HCT116 (cell line): ENCODE results near the gene KRTAP5-3. TPM values are rescaled to one million over a fixed set of nuclear protein-coding genes. Genes with fewer than 3 reads are reported as not detected.

Experiments used
- ATAC-seq: fragments of 200-7000 bp; cut with Tn5 transposase; 2 replicates; pipeline ENCODE4 v1.9.1; 2020; ENCODE audit warnings: mild to moderate bottlenecking, moderate library complexity
- BruUV-seq: library from RNA; stranded (reverse); fragments of 400-500 nt; replicated peaks from 2 replicates; lab custom pipeline; 2021; lab: Mats Ljungman, UMichigan
- CTCF ChIA-PET: fragments of 300-600 bp; sonication (Branson Sonifier 250); formaldehyde crosslinking; loops from one replicate; lab custom pipeline; 2021; ENCODE audit warnings: antibody characterized with exemption; lab: Charles Lee
- POLR2A ChIA-PET: fragments of 300-600, 350-600 bp; sonication (Branson Sonifier 250); formaldehyde crosslinking; loops from one replicate; lab custom pipeline; 2021; ENCODE audit warnings: antibody characterized with exemption; lab: Charles Lee
- RAD21 ChIA-PET, 2 experiments: fragments of 300-600 bp; sonication (Branson Sonifier 250); formaldehyde crosslinking; loops; one replicate each; lab custom pipeline; 2023; ENCODE audit warnings: low total read pairs in 2 of 2; ENCODE audit not compliant: uncharacterized antibody in 2 of 2, unreplicated experiment in 2 of 2, low non-redundant PET in 1 of 2; lab: Charles Lee
- DNase-seq: peaks from one replicate; pipeline ENCODE4 v3.0.0-alpha.2; 2010; ENCODE audit warnings: low read depth, low spot score
- H2AFZ ChIP-seq: fragments of 200-600 bp; shearing (Covaris generic), sonication (generic); 2 replicates; pipeline ENCODE4 v1.6.1; 2017; ENCODE audit warnings: low read depth, mixed run types, mixed read lengths, antibody characterized with exemption, low read length; ENCODE audit not compliant: poor library complexity, severe bottlenecking
- H3K27ac ChIP-seq: 2 replicates; pipeline ENCODE4 v1.5.1; 2012; ENCODE audit warnings: low read depth, low read length
- H3K27me3 ChIP-seq: fragments of 200-600 bp; sonication (generic); 2 replicates; pipeline ENCODE4 v1.6.1; 2016; ENCODE audit warnings: mixed run types, low read length, mixed read lengths; ENCODE audit not compliant: insufficient read depth
- H3K36me3 ChIP-seq, 2 experiments: fragments of 200-500 bp in 1 of 2; fragments of 200-600 bp in 1 of 2; sonication (Bioruptor generic) in 1 of 2; sonication (generic) in 1 of 2; 2 replicates each; pipeline versions ENCODE4 v1.5.1 to v1.6.1; 2014 to 2016; ENCODE audit warnings: low read length in 2 of 2, inconsistent platforms in 1 of 2, mixed read lengths in 1 of 2, mixed run types in 1 of 2; ENCODE audit not compliant: insufficient read depth in 2 of 2, control insufficient read depth in 1 of 2
- H3K4me1 ChIP-seq, 2 experiments: fragments of 200-600 bp in 1 of 2; sonication (generic) in 1 of 2; 2 replicates each; pipeline versions ENCODE4 v1.5.1 to v1.6.1; 2012 to 2017; ENCODE audit warnings: low read length in 2 of 2, inconsistent platforms in 1 of 2, mild to moderate bottlenecking in 1 of 2, mixed read lengths in 1 of 2, mixed run types in 1 of 2, moderate library complexity in 1 of 2; ENCODE audit not compliant: insufficient read depth in 2 of 2, control insufficient read depth in 1 of 2
- H3K4me2 ChIP-seq: fragments of 200-600 bp; sonication (generic); 2 replicates; pipeline ENCODE4 v1.6.1; 2017; ENCODE audit warnings: mixed run types, low read length, mixed read lengths
- H3K4me3 ChIP-seq, 2 experiments: fragments of 200-600 bp in 1 of 2; sonication (generic) in 1 of 2; replicated peaks in 1 of 2; 2 replicates each; pipeline ENCODE4 v1.5.1; 2011 to 2016; ENCODE audit warnings: low read length in 2 of 2, control low read depth in 1 of 2, low read depth in 1 of 2, mild to moderate bottlenecking in 1 of 2, mixed read lengths in 1 of 2, mixed run types in 1 of 2
- H3K79me2 ChIP-seq: fragments of 200-600 bp; sonication (generic); 2 replicates; pipeline ENCODE4 v1.6.1; 2017; ENCODE audit warnings: mild to moderate bottlenecking, mixed run types, low read length, moderate library complexity, mixed read lengths; ENCODE audit not compliant: insufficient read depth
- H3K9ac ChIP-seq: fragments of 200-600 bp; sonication (generic); 2 replicates; pipeline ENCODE4 v1.6.1; 2016; ENCODE audit warnings: low read length, mixed read lengths
- H3K9me2 ChIP-seq: fragments of 200-600 bp; sonication (generic), shearing (Covaris generic); 2 replicates; pipeline ENCODE4 v1.6.1; 2017; ENCODE audit warnings: mixed run types, mild to moderate bottlenecking, moderate library complexity; ENCODE audit not compliant: insufficient read depth
- H3K9me3 ChIP-seq, 2 experiments: fragments of 200-500 bp in 1 of 2; fragments of 200-600 bp in 1 of 2; sonication (Bioruptor generic) in 1 of 2; sonication (generic) in 1 of 2; 2 replicates each; pipeline ENCODE4 v1.6.1; 2014 to 2017; ENCODE audit warnings: low read length in 2 of 2, mixed read lengths in 2 of 2, inconsistent platforms in 1 of 2, low read depth in 1 of 2, mild to moderate bottlenecking in 1 of 2, mixed run types in 1 of 2, moderate library complexity in 1 of 2; ENCODE audit not compliant: control insufficient read depth in 1 of 2, insufficient read depth in 1 of 2
- H4K20me1 ChIP-seq: fragments of 200-600 bp; sonication (generic), shearing (Covaris generic); 2 replicates; pipeline ENCODE4 v1.6.1; 2017; ENCODE audit warnings: mixed run types, mild to moderate bottlenecking, moderate library complexity; ENCODE audit not compliant: insufficient read depth
- CBX3 ChIP-seq: IDR thresholded peaks from 2 replicates; pipeline ENCODE4 v1.6.1; 2012; ENCODE audit warnings: low read depth
- CEBPB ChIP-seq: IDR thresholded peaks from 2 replicates; pipeline ENCODE4 v1.6.1; 2012; ENCODE audit warnings: low read depth
- EGR1 ChIP-seq: IDR thresholded peaks from 2 replicates; pipeline ENCODE4 v1.6.1; 2012; ENCODE audit warnings: low read depth
- EZH2phosphoT487 ChIP-seq: fragments of 200-600 bp; IDR thresholded peaks from 2 replicates; pipeline ENCODE4 v1.6.1; 2018; ENCODE audit warnings: antibody characterized with exemption, borderline replicate concordance
- MAX ChIP-seq: IDR thresholded peaks from 2 replicates; pipeline ENCODE4 v1.6.1; 2012
- POLR2A ChIP-seq: IDR thresholded peaks from 2 replicates; pipeline ENCODE4 v1.7.0; 2011; ENCODE audit warnings: borderline replicate concordance; ENCODE audit not compliant: insufficient read depth, insufficient read length; ENCODE audit errors: extremely low read depth
- RAD21 ChIP-seq: IDR thresholded peaks from 2 replicates; pipeline ENCODE4 v1.6.1; 2012; ENCODE audit warnings: low read depth, mild to moderate bottlenecking
- SP1 ChIP-seq: IDR thresholded peaks from 2 replicates; pipeline ENCODE4 v1.6.1; 2012; ENCODE audit warnings: low read depth
- YY1 ChIP-seq: IDR thresholded peaks from 2 replicates; pipeline ENCODE4 v1.6.1; 2011; ENCODE audit warnings: low read length, low read depth, moderate library complexity, mild to moderate bottlenecking; ENCODE audit not compliant: insufficient replicate concordance; ENCODE audit errors: extremely low read depth
- ZFX ChIP-seq: fragments of 450-650 bp; IDR thresholded peaks from 2 replicates; pipeline ENCODE4 v1.6.1; 2017
- intact Hi-C: fragments of 100-400 bp; cut with micrococcal nuclease; formaldehyde crosslinking; loops from 2 replicates; pipeline ENCODE4 v1.10.0; 2022
- total RNA-seq: library from RNA; stranded (reverse); gene quantifications from one replicate; pipeline ENCODE4 v1.2.1, GENCODE V29; 2021; ENCODE audit not compliant: unreplicated experiment

KRTAP5-3 gene
- total RNA-seq, 1 experiment from 2014 or later = not detected

GRCh38 chr11:1633864-1634263 is 25.6 kb upstream of the KRTAP5-3 start (continued):
- TF ChIP-seq MAX = no peak
- no peak for TF ChIP-seq POLR2A
- TF ChIP-seq YY1 = no peak
- no peak for TF ChIP-seq EZH2phosphoT487
- no peak for TF ChIP-seq ZFX
- no peak for TF ChIP-seq SP1
- TF ChIP-seq EGR1 = no peak
- no peak for TF ChIP-seq CEBPB
- TF ChIP-seq RAD21 = no peak

- DNase-seq (no peak), ATAC-seq (no peak)
- peaks cover 0 to 6% of the 10 kb centered on the region in 2 experiments; a peak in 1 of 4 replicates for H3K4me1 ChIP-seq
- no peak overlapping the region for H3K9ac ChIP-seq
- no peak overlapping the region for H3K27ac ChIP-seq
- no peak for TF ChIP-seq CBX3
- no peaks in the 10 kb centered on the region for H4K20me1 ChIP-seq
- no TSS peak for BruUV-seq
- no peaks in the 10 kb centered on the region for H3K79me2 ChIP-seq
- ChIA-PET RAD21 (no interaction called here), CTCF (interaction anchor here (1.2 to 2.1 kb wide), 5 partner anchors 9 to 201 kb away, joined by 3 to 5 read pairs (median 5); no protein-coding TSS in a partner anchor), POLR2A (no interaction called here)
- H3K9me3 ChIP-seq = no peaks in the 10 kb centered on the region
- H3K27me3 ChIP-seq = peaks cover 3% of the 10 kb centered on the region; the same call in 1 of the 2 replicates
- H3K36me3 ChIP-seq = no peaks in the 10 kb centered on the region
- H3K9me2 ChIP-seq = no peaks in the 10 kb centered on the region
- no peak overlapping the region for H2AFZ ChIP-seq
- intact Hi-C loops = no loop called here
- no peak overlapping the region for H3K4me2 ChIP-seq
- H3K4me3 ChIP-seq = no peak overlapping the region
Measured at GRCh38 chr11:1632053-1632714, 23.9 kb upstream of the KRTAP5-3 start.
